GM10266 (cell line): ENCODE results near the gene AJAP1.

Source experiments
- DNase-seq: peaks from one replicate; pipeline ENCODE4 v3.0.0; 2012; ENCODE audit errors: extremely low spot score
- CTCF ChIP-seq: IDR thresholded peaks from 2 replicates; pipeline ENCODE4 v1.5.1; 2012; ENCODE audit warnings: mild to moderate bottlenecking, low read depth; ENCODE audit not compliant: control insufficient read depth, insufficient read depth; ENCODE audit errors: missing control alignments

The AJAP1 gene

GRCh38 chr1:4760088-4760487, 105.7 kb downstream of the AJAP1 start:
- no peak for TF ChIP-seq CTCF
- no peak for DNase-seq

- TF ChIP-seq CTCF: no peak
- no peak for DNase-seq
Measured at GRCh38 chr1:4761324-4761723, 106.9 kb downstream of the AJAP1 start.

GRCh38 chr1:4762146-4762545, 107.7 kb downstream of the AJAP1 start:
- no peak for DNase-seq
- no peak for TF ChIP-seq CTCF

GRCh38 chr1:4767308-4767707, 112.9 kb downstream of the AJAP1 start:
- no peak for TF ChIP-seq CTCF
- DNase-seq: no peak

GRCh38 chr1:4768553-4768952, 114.1 kb downstream of the AJAP1 start:
- no peak for DNase-seq
- TF ChIP-seq CTCF: no peak

- no peak for DNase-seq
- no peak for TF ChIP-seq CTCF
Measured at GRCh38 chr1:4769516-4770280, 115.3 kb downstream of the AJAP1 start.

GRCh38 chr1:4770713-4771112, 116.3 kb downstream of the AJAP1 start:
- DNase-seq: no peak
- no peak for TF ChIP-seq CTCF
